H1 (cell line): Measurements from ENCODE around the gene MDH1. TPM values are rescaled to one million over a fixed set of nuclear protein-coding genes. Genes with fewer than 3 reads are reported as not detected.

ENCODE experiments used
- CBX8 ChIP-seq: fragments of 300-800, 300-1000 bp; sonication (generic); IDR thresholded peaks from 2 replicates; pipeline ENCODE4 v1.7.1; 2016; ENCODE audit warnings: low read depth, low read length, borderline replicate concordance
- CREB1 ChIP-seq: IDR thresholded peaks from 2 replicates; pipeline ENCODE4 v1.6.1; 2012; ENCODE audit warnings: inconsistent platforms
- FOSL1 ChIP-seq: IDR thresholded peaks from 2 replicates; pipeline ENCODE4 v1.6.1; 2011; ENCODE audit warnings: mild to moderate bottlenecking, low read depth, low read length, moderate library complexity; ENCODE audit not compliant: insufficient read depth
- RAD21 ChIP-seq, 2 experiments: IDR thresholded peaks in 1 of 2; conservative IDR thresholded peaks in 1 of 2; 2 replicates each; pipeline ENCODE4 v1.6.1; 2011; ENCODE audit warnings: low read depth in 2 of 2, low read length in 2 of 2, improper control_type of control experiment in 1 of 2, inconsistent platforms in 1 of 2, mild to moderate bottlenecking in 1 of 2, moderate library complexity in 1 of 2
- SIN3A ChIP-seq, 2 experiments: IDR thresholded peaks in 1 of 2; conservative IDR thresholded peaks in 1 of 2; 2 replicates each; pipeline ENCODE4 v1.6.1; 2011 to 2012; ENCODE audit warnings: low read length in 2 of 2, improper control_type of control experiment in 1 of 2, low read depth in 1 of 2, mild to moderate bottlenecking in 1 of 2
- SP1 ChIP-seq: IDR thresholded peaks from 2 replicates; pipeline ENCODE4 v1.6.1; 2011; ENCODE audit warnings: low read depth, low read length
- TBP ChIP-seq: IDR thresholded peaks from 2 replicates; pipeline ENCODE4 v1.6.1; 2011; ENCODE audit warnings: low read depth, low read length, improper control_type of control experiment
- YY1 ChIP-seq: IDR thresholded peaks from 2 replicates; pipeline ENCODE4 v1.6.1; 2011; ENCODE audit warnings: low read depth, mild to moderate bottlenecking, low read length
- polyA plus RNA-seq, 7 experiments: library from polyadenylated mRNA; depleted of rRNA in 3 of 7; stranded (reverse) in 5 of 7; unstranded in 2 of 7; fragments of >200 nt in 5 of 7; fragments of 200-250 nt in 2 of 7; gene quantifications; 1 replicate in 5 of 7; 2 replicates in 1 of 7; 4 replicates in 1 of 7; pipeline versions ENCODE4 v1.2.1 to v1.2.3, GENCODE V29; 2011 to 2013; ENCODE audit warnings: missing spikeins in 2 of 7, mixed read lengths in 2 of 7
- total RNA-seq: library from RNA; stranded (reverse); fragmentation: NEBNext Ultra II Directional; extraction: Animal tissue kit (Norgen Biotek cat#: 25700); gene quantifications from 2 replicates; pipeline ENCODE4 v1.2.1, GENCODE V29; 2021
- TF ChIP-seq, protein P1 (sequence below): IDR thresholded peaks from 2 replicates; pipeline ENCODE4 v1.6.1; 2012; ENCODE audit warnings: inconsistent platforms

Gene MDH1
- total and polyA plus RNA-seq, 2 of the 8 experiments (the other 6 are each of a cell fraction or from before 2014, with no cell fraction given), result 353 to 376 TPM

GRCh38 chr2:63600881-63601460 lies 12.2 kb downstream of the MDH1 start (continued):
- no peak for TF ChIP-seq SIN3A (conservative IDR thresholded peaks at IDR 0.05 in 1 of 2, IDR thresholded peaks at IDR 0.05 in 1 of 2; ENCODE audit: low read depth in 1 of 2, low read length in 2 of 2)
- TF ChIP-seq FOSL1, result no peak
- TF ChIP-seq RAD21 (IDR thresholded peaks at IDR 0.05 in 1 of 2, conservative IDR thresholded peaks at IDR 0.05 in 1 of 2; ENCODE audit: low read depth in 2 of 2, low read length in 2 of 2), result no peak
- no peak for TF ChIP-seq TBP
- no peak for TF ChIP-seq YY1
- no peak for TF ChIP-seq CBX8
- no peak for TF ChIP-seq SP1
- TF ChIP-seq CREB1, result no peak
- TF ChIP-seq, protein P1, sequence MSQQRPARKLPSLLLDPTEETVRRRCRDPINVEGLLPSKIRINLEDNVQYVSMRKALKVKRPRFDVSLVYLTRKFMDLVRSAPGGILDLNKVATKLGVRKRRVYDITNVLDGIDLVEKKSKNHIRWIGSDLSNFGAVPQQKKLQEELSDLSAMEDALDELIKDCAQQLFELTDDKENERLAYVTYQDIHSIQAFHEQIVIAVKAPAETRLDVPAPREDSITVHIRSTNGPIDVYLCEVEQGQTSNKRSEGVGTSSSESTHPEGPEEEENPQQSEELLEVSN, result no peak
